Stomach (tissue), 9 donors: ENCODE data around the gene NCK2. TPM values are rescaled to one million over a fixed set of nuclear protein-coding genes. Genes with fewer than 3 reads are reported as not detected.
"Not testable (repeated sequence)": the region's sequence is repeated elsewhere in the genome, so short reads cannot be mapped to it uniquely, and the experiment has no call there.

Source experiments
- DNase-seq, 2 donors: peaks; one replicate each; pipeline versions ENCODE4 v3.0.0 to v3.0.0-alpha.2; 2013 to 2019
- H3K27ac ChIP-seq, 5 donors: fragments of 200-600 bp in 4 of 5; sonication (generic) in 4 of 5; one replicate each; pipeline ENCODE4 v1.5.1; 2013 to 2019; ENCODE audit warnings: mild to moderate bottlenecking in 1 of 5, moderate library complexity in 1 of 5
- H3K27me3 ChIP-seq, 3 donors: fragments of 200-600 bp; sonication (generic); one replicate each; pipeline ENCODE4 v1.5.1; 2017 to 2019; ENCODE audit warnings: mixed run types in 1 of 3
- H3K36me3 ChIP-seq, 4 donors: fragments of 200-600 bp; sonication (generic); 1 replicate in 3 of 4; 2 replicates in 1 of 4; pipeline ENCODE4 v1.5.1; 2016 to 2019
- H3K4me1 ChIP-seq, 4 donors: fragments of 200-600 bp; sonication (generic); one replicate each; pipeline ENCODE4 v1.5.1; 2016 to 2019
- H3K4me3 ChIP-seq, 4 donors: fragments of 200-600 bp; sonication (generic) in 3 of 4; one replicate each; pipeline ENCODE4 v1.5.1; 2016 to 2019; ENCODE audit warnings: mild to moderate bottlenecking in 1 of 4
- H3K9me3 ChIP-seq, 4 donors: fragments of 200-600 bp; sonication (generic); one replicate each; pipeline ENCODE4 v1.5.1; 2016 to 2019
- CTCF ChIP-seq, 7 experiments: fragments of 450-650 bp in 4 of 7; fragments of 200-600 bp in 3 of 7; sonication (generic) in 3 of 7; IDR thresholded peaks; one replicate each; pipeline ENCODE4 v1.5.1; 2016 to 2019; ENCODE audit warnings: antibody characterized with exemption in 7 of 7, control low read depth in 2 of 7, mild to moderate bottlenecking in 1 of 7
- EP300 ChIP-seq: sonication (generic); formaldehyde crosslinking; IDR thresholded peaks from one replicate; pipeline ENCODE4 v1.6.1; 2017; ENCODE audit warnings: antibody characterized with exemption
- POLR2A ChIP-seq, 4 donors: fragments of 450-650 bp; IDR thresholded peaks; one replicate each; pipeline ENCODE4 v1.6.1; 2016; ENCODE audit warnings: antibody characterized with exemption in 4 of 4, control low read depth in 2 of 4, mild to moderate bottlenecking in 1 of 4, moderate library complexity in 1 of 4
- POLR2AphosphoS5 ChIP-seq, 3 donors: sonication (generic); formaldehyde crosslinking; IDR thresholded peaks; one replicate each; pipeline ENCODE4 v1.6.1; 2016; ENCODE audit warnings: antibody characterized with exemption in 3 of 3
- WGBS, 5 donors: extraction: QIAGEN DNeasy Blood & Tissue Kit in 3 of 5; methylation state at CpG; one replicate each; pipeline versions ENCODE4 v1.1.5 to v1.1.7; 2013 to 2018; 5-methylcytosine and 5-hydroxymethylcytosine counted together
- intact Hi-C: fragments of 100-400 bp; cut with DNase I; formaldehyde crosslinking; loops from one replicate; pipeline ENCODE4 v1.15.1; 2023; ENCODE audit warnings: low total_unique reads
- polyA plus RNA-seq, 3 donors: library from polyadenylated mRNA; stranded (reverse); fragments of 200-250 nt; gene quantifications; one replicate each; pipeline ENCODE4 v1.2.3, GENCODE V29; 2013
- total RNA-seq, 5 donors: library from RNA; depleted of rRNA; stranded (reverse); fragments of >200 nt; gene quantifications; one replicate each; pipeline versions ENCODE4 v1.1.0 to v1.2.3, GENCODE V29; 2014 to 2016
- donor health status: healthy with polysubstance abuse.
- donor health status: Bipolar disorder and iron deficiency.
- donor health status: healthy.

The NCK2 gene
- total and polyA plus RNA-seq, 8 donors = 23.1 to 88.9 (median 42.6) TPM

- WGBS, 5 donors = 83 to 90% (median 86%) methylated on average over 10 of the region's 10 CpGs
- peaks cover 0 to 7% (median 0%) of the 10 kb centered on the region in 4 donors for H3K4me1 ChIP-seq
- H3K4me3 ChIP-seq = no peak overlapping the region
- H3K36me3 ChIP-seq = peaks cover 7 to 31% (median 29%) of the 10 kb centered on the region in 4 donors
- H3K27me3 ChIP-seq = no peaks in the 10 kb centered on the region
- DNase-seq = no peak
- peaks cover 0 to 5% (median 0%) of the 10 kb centered on the region in 4 donors for H3K9me3 ChIP-seq
- H3K27ac ChIP-seq = no peak overlapping the region
- TF ChIP-seq CTCF (IDR thresholded peaks at IDR 0.05) (no peak), EP300 (no peak), POLR2AphosphoS5 (IDR thresholded peaks at IDR 0.05) (no peak), POLR2A (IDR thresholded peaks at IDR 0.05) (no peak)
- intact Hi-C loops = no loop called here
Measured at GRCh38 chr2:105895990-105896764, 151.5 kb downstream of the NCK2 start.

DNA sequence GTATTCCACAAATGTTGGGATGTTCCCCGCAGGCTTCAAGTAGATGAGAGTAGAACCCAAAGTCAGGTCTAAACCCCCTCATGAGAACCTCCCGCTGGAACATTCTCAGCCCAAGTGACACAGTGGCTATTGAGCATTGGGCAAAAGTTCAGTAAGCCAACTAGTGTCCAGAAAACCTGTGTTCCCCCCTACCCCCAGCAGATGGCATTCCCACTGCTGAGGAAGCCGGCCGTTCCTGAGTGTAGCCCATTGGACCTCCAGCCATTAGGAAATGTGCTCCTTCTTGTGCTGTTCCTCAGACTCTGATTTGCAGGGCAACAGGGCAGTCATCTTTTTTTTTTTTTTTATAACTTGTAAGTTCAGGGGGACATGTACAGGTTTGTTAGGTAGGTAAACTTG, 152.1 kb downstream of the NCK2 start:
- no peak for TF ChIP-seq POLR2AphosphoS5 (IDR thresholded peaks at IDR 0.05)
- no peak for TF ChIP-seq EP300
- TF ChIP-seq CTCF (IDR thresholded peaks at IDR 0.05) = no peak
- TF ChIP-seq POLR2A (IDR thresholded peaks at IDR 0.05) = no peak
- no peak overlapping the region for H3K4me3 ChIP-seq
- peaks cover 7 to 31% (median 29%) of the 10 kb centered on the region in 4 donors for H3K36me3 ChIP-seq
- no peak overlapping the region for H3K27ac ChIP-seq
- DNase-seq = no peak
- intact Hi-C loops = no loop called here
- H3K4me1 ChIP-seq = peaks cover 0 to 4% (median 0%) of the 10 kb centered on the region in 4 donors
- H3K9me3 ChIP-seq = peaks cover 0 to 5% (median 0%) of the 10 kb centered on the region in 4 donors
- 89 to 99% (median 97%) methylated on average over 4 of the region's 4 CpGs for WGBS, 5 donors
- H3K27me3 ChIP-seq = no peaks in the 10 kb centered on the region

DNA sequence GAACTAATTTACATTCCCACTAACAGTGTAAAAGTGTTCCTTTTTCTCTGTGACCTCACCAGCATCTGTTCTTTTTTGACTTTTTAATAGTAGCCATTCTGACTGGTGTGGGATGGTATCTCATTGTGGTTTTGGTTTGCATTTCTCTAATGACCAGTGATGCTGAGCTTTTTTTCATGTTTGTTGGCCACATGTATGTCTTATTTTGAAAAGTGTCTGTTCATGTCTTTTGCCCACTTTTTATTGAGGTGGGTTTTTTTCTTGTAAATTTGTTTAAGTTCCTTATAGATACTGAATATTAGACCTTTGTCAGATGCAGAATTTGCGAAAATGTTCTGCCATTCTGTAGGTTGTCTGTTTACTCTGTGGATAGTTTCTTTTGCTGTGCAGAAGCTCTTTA, 153.0 kb downstream of the NCK2 start:
- H3K4me1 ChIP-seq, intact Hi-C loops, H3K27ac ChIP-seq, H3K4me3 ChIP-seq, DNase-seq, H3K9me3 ChIP-seq, H3K27me3 ChIP-seq: not testable (repeated sequence)
- H3K36me3 ChIP-seq = peaks cover 7 to 30% (median 29%) of the 10 kb centered on the region in 4 donors
- 94 to 100% (median 100%) methylated on average over 1 of the region's 1 CpG for WGBS, 5 donors

- 88 to 95% (median 93%) methylated on average over 7 of the region's 7 CpGs for WGBS, 5 donors
- Histone ChIP-seq H3K27me3 (no peaks in the 10 kb centered on the region), H3K27ac (no peak overlapping the region), H3K36me3 (no peaks in the 10 kb centered on the region), H3K4me1 (no peaks in the 10 kb centered on the region), H3K4me3 (no peak overlapping the region), H3K9me3 (no peaks in the 10 kb centered on the region)
- no peak for DNase-seq
- intact Hi-C loops = no loop called here
- TF ChIP-seq POLR2AphosphoS5 (IDR thresholded peaks at IDR 0.05) (no peak), EP300 (no peak), CTCF (IDR thresholded peaks at IDR 0.05) (no peak), POLR2A (IDR thresholded peaks at IDR 0.05) (no peak)
Measured at GRCh38 chr2:105903051-105903674, 158.5 kb downstream of the NCK2 start.

- intact Hi-C loops = no loop called here
- 30 to 46% (median 38%) methylated on average over 2 of the region's 2 CpGs for WGBS, 5 donors
- Histone ChIP-seq H3K9me3 (no peaks in the 10 kb centered on the region), H3K27me3 (no peaks in the 10 kb centered on the region), H3K4me1 (peaks cover 0 to 8% (median 0%) of the 10 kb centered on the region in 4 donors), H3K36me3 (no peaks in the 10 kb centered on the region), H3K27ac (no peak overlapping the region), H3K4me3 (no peak overlapping the region)
- TF ChIP-seq EP300 (no peak), CTCF (IDR thresholded peaks at IDR 0.05) (no peak), POLR2A (IDR thresholded peaks at IDR 0.05) (no peak), POLR2AphosphoS5 (IDR thresholded peaks at IDR 0.05) (no peak)
- no peak for DNase-seq
Measured at GRCh38 chr2:105904938-105905337, 160.2 kb downstream of the NCK2 start.
